Forelimb muscle (tissue), 1 donor: ENCODE measurements around the gene OPCML. TPM values are rescaled to one million over a fixed set of nuclear protein-coding genes. Genes with fewer than 3 reads are reported as not detected.

Experiments used
- DNase-seq: peaks from one replicate; pipeline ENCODE4 v3.0.0-alpha.2; 2013; ENCODE audit warnings: low read depth
- polyA plus RNA-seq: library from polyadenylated mRNA; unstranded; fragments of 120-200 nt; gene quantifications from one replicate; pipeline ENCODE4 v1.2.1, GENCODE V29; 2013; ENCODE audit not compliant: insufficient read length

The OPCML gene
- polyA plus RNA-seq, 1 donor, result 1.4 TPM

DNA sequence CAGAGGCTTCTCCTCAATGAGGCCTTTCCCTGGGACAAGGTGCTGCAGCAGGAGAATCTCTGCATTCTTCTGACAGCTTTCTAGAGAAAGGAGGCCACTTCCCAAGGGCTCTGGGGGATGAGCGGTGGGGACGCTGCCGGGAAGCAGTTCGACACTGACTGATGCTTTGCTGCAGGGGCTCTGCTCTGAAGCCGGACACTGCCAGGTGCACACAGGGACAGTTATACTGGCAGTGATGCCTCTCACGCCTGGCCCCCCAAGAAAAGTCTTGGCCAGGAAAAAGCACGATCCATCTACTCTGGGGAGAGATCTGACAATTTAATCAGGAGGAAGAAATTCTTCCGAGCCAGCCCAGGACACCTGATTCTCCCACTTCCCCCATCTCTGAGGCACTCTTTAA, 456.9 kb downstream of the OPCML start:
- no peak for DNase-seq

DNA sequence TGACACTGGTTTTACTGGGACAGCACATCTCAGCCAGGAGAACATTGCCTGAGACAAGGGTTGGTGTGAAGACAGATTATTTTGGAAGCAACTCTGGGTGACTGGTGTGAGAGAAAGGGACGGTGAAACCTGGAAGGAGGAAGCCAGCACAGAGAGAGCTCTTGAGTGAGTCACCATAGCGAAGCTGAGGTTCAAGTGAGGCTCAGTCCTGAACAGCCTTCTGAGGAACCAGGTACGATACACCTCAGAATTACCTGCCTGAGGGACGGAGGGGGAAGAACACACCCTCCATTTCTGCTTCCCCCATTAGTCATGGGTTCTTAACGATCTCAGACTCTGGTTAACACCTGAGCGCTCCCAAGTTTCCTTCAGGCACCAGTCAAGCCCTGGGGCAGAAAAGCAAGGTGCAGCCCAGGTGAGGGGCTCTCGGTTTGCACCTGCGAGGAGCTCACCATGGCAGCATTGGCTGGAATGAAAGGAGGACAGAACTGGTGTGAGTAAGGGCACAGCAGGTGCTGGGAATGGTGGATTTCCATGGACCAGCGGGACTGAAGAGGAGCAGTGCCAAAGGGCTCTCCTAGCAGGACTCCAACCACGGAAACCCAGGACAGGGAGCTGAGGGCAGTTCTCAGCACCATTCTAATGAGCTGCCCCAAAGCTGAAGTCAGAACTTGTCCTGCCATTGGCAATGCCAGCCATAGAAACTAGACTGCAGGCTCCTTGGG, 459.3 kb downstream of the OPCML start:
- DNase-seq, result no peak

DNA sequence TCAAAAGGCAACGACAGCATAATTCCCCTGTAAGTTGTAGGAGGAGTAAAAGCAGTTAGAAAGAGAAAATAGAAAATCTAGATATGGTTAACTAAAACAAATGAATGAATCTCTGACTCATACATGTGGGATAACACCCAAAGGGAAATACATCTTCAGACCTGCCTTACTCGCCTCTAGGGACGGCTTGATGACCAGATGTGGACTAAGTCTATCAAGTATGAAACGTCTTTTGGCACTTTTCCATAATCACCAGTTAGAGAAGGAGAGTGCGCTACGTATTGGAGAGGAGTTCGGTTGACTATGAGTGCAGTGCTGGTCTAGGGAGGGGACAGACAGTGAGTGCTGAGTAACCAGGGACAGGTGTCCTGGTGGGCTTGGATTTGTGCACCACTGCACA, 459.9 kb downstream of the OPCML start:
- DNase-seq, result no peak

DNA sequence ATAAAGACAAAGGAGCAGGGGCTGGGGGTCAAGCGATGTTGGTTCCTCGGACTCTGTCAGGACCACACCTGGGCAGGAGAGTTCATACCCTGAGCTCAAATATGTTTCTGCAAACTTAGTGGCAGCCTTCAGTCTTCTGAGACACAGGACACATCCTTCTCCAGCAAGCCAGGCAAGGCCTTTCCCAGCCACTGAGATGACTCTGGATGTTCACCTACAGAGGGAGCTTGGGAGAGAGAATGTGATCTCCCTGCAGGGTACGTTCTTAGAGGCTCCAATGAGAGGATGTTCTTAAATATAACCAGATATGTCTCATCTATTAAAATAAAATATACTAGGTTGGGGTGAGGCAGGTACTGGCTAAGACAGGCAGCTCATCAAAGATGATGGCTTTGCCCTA, 461.5 kb downstream of the OPCML start:
- DNase-seq, result no peak

DNA sequence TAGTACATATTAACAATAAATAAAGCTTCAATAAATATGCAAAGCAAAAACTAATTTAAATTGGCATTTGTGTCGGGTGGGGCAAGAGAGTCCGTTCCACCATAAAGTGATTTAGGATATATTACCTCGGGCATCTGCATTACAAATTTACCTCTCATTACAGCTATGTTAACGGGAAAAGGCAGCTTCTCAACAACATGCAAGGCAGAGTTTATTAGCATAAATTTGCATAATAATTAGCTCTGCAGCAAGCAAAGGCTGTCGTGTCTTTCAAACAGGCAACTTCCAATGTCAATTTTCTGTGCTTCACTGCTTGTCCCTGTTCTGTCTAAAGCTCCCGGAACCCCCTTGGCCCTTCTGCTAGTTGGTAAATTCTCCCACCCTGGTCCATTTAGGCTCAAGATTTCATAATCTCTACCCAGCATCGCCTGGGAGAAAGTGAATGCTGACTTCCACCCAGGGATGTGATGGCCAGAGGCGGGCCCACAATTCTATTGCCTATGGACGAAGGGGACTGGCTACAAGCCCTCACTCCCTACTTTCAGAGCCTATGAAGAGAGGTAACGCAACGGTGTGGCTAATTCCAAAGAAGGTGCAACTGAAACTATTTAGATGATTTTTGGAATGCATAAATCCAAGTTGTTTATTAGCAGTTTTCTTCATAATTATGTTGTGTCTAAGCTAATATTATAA, 462.1 kb downstream of the OPCML start:
- no peak for DNase-seq

DNA sequence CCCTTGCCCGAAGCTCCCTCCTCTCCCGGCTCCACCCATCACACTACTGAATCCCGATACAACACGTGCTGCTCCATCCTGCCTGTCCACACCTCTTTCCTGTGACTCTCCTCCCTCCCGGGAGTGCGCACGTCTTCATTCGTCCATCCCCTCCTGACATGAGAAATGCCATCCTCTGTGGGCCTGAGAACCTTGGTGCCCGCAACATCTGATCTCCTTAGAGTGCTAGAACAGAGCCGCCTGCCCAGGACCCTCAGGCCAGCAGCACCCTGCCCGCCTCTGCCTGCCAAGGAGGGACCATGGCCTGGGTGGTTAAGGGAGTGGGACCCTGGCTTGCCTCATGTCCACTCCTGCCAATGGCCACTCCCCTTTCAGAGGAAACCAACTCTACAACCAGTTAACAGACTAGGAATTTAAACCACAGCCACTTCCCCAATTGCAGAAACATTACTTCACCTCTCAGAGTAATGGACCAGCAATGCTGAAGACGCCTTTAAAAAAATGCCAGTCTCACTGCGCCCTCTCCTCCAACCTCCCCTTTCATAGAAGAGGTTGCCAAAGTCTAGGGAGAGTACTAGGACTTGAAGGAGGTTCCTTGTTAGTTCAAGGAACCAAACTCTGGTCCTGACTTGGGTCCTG, 466.3 kb downstream of the OPCML start:
- DNase-seq, result no peak

DNA sequence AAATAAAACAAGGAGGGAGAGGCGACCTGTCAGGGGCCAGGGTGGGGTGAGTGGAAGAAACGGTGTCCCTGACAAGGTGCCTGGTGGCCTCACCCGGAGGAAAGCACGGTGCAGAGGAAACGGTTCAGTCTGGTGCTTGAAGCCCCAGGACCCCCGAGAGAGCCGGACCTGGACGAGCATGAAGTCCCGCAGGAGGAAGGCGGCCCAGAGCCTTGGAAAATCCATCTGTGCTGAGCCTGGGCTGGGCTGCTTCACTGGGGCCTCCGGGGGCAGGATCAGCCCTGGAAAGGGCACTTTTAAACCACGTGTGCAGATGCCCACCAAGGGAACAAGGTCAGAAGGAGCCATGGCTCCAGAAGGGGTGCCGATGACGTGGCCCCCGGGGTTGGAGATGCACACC, 467.3 kb downstream of the OPCML start:
- no peak for DNase-seq

DNA sequence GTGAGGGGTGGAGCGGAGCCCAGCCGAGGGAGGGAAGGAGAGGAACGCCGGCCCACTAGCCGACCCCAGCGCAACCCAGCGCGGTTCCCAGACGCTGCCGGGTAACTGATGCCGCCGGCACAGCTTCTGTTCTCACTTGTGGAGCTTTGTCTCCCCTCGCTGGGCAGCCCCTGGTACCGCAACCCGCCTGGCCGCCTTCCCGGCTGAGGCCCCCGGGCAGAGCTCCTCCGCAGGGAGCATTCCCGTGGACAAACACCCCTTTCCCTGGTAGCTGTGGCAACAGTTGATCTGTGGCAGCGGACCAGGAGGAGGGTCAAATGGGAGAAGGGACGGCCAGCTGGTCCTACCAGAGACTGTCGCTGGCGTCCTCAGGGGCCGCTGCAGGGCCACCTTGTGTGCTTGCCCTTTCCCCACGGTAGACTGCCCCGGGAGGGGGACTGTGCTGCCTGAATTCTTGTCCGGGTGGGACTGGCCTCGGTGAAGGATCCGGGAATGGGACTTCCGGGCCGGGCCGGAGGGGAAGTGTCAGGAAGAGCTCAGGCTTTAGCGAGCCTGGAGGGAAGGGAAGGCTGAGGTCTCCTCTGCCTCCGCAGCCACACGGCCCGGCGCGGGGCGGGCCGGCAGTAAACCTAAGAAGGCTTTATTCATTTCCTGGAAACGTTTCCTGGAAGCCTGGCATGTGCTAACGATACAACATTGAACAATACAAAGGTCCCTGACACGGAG, 468.0 kb downstream of the OPCML start:
- peak; percentile 24 for DNase-seq

DNA sequence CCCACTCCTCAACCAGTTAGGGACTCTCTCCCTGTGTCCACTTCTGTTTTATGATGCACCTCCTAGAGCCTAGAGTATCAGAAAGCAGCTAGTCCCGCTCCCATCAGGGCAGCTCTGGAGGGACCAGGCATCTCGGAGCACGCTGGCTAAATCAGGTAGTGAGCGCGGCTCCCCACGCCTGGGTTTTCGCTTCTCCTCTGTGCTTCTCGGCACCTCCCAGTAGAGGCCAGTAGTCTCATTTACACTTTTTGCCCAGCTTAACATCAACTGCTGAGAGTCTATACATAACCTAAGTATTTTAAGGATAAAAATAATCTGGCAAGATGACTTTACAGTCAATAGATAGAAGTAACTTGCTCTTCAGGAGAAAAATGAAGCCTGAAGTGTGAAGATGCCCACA, 473.8 kb downstream of the OPCML start:
- DNase-seq, result no peak

DNA sequence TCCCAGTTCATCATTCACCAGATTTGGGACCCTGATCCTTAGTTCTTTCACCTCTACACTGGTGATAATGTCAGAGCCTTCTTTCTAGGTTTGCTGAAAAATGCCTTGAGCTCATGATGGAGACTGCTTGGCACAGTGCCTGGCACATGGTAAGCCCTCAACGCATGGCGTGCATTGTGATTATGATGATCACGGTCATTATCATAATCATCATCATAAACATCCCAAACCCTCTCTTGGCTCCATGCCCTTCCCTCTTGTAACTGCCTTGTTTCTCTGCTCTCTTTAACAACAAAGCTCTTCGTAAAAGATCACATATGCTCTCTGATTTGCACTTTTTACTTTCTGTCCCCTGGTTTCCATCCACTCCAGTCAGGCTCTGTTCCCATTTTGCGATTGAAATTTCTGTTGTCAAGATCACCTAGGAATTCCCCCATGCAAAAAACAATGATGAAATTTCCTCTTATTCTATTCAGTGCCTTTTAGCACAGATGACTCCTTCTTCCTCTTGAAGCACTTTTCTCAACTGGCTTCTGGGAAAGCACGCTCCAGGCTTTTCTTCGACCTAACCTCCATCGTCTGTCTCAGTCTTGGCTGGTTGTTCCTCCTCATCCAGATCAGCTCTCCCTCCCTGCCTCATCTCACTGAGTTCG, 479.1 kb downstream of the OPCML start:
- DNase-seq, result no peak

DNA sequence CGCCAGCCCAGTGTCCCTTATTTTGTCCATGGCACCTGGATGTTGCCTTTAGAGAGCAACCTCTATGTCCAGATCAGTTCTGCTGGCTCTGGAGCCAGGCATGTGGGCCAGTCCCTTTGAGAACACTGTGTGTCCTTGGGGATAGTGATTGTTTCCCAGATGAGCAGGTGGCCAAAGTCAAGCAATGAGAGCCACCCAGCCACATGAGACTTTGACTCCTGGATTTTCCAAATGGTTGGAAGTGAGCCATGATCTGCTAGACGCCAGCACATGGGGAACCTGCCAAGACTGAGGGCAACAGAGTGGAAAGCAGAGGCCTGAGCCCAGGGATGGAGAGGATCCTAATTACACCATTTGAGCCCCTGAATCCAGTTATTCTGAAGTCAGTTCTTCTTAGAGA, 479.8 kb downstream of the OPCML start:
- DNase-seq, result no peak

DNA sequence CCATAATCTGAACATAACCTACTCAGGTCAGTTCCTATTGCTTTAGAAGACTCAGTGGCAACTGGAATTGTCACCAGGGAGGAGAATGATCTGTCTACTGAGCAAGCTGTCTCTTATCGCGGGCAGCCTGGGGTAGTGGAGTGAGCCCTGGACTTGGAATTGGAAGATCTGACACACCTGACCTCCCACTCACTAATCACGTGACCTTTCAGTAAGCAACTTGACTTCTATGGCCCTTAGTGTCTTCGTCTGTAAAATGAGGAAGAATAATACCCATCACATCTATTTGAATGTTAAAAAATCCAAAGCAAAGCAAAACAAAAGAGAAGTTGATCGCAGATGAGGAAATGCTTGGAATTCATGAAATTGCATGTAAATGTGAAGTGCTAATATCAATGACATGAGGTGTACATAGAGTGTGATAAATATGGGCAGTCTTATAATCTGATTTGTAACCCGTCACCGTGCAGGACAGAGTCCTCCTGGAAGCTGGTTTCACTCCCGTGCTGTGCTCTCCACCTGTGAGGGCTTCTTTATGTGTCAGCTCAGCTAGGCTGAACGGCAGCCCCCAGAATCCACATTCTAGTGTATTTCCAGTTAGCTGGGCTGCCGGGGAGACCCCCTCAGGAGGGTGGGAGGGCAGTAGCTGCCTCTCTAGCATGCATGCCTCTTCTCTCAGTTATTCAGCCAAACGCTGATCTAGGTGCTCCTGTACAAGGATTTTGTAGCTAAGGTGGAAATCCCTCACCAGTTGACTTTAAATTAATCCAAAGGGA, 482.9 kb downstream of the OPCML start:
- DNase-seq, result no peak

DNA sequence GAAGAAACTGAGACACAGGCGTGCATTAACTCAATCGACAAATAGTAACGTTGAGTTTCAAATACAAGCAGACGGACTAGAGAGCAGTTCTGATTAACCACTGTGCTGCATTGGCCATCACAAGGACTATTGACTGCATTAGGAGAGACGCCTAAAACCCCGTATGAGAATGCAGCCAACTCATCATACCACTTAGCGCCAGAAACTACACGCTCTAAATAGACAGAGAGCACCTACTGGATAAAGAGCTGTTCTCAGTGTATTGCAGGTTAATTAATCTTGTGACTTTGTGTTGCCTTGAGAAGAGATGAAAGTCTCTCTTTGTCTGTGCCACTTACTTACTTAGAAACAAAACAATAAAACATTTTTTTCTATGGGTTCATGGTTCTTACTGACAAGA, 484.0 kb downstream of the OPCML start:
- DNase-seq, result no peak

DNA sequence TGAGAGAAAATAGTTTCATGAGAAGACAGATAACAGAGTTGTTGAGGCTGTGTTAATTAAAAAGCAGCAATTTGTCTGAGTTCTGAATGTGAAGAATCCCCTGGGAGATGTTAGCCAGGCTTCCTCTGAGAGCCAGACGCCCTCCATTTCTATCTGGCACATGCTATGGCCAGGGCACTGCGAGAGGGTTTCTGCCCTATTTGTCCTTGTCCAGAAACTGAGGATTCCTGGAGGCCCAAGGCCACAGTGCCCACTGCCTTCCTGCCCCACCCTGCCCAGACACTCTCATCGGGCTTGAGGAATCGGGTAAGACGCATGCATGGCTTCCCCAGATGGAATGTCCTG, 484.6 kb downstream of the OPCML start:
- no peak for DNase-seq

DNA sequence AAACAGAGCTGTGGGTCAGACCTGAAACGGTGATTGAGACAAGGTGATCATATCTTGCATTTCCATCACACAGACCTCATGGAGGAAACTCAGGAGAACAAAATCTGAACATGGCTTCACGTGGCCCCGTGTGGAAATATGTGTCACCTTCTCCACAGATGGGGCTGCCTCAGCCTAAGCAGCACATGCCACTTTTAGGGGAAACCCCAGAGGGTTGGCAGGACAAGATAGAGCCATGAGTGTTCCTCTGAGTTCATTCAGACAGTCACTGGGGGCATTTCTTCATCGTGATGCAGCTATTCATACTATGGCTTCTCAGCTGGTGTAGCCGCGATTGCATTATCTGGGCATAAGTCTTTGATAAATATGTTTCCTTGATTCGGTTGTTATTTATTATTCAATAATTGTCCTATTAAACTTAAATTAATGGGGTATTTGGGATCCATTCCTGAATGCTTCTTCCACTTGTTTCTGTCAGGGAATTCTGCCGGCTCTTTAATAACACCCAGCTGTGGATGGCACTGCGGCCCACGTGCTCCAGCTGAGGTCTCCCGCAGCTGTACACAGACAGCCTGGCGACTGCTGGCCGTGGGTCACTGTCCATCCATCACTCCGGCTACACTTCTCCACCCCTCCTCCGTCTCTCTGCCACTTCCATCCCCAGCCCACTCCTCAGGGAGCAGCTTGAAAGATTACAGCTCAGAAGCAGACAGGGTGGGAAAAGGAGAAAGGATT, 485.1 kb downstream of the OPCML start:
- DNase-seq, result no peak

DNA sequence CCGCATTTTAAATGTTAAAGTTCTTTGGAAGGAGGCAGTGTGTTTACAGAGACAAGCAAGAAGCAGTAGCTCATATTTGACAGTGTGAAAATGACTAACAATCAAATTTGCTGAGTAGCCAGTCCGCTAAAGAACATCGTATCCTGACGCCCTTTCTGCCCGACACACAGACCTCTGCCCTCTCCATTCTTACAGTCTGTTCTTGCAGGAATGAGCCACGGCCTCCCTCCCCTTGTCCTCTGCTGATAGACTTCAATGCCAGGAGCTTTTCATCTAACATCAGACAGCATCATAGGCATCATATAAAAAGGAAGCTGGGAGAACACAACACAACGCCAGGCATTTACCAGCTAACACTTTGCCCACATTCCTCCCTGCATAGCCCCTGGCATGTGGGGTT, 486.0 kb downstream of the OPCML start:
- DNase-seq, result no peak

DNA sequence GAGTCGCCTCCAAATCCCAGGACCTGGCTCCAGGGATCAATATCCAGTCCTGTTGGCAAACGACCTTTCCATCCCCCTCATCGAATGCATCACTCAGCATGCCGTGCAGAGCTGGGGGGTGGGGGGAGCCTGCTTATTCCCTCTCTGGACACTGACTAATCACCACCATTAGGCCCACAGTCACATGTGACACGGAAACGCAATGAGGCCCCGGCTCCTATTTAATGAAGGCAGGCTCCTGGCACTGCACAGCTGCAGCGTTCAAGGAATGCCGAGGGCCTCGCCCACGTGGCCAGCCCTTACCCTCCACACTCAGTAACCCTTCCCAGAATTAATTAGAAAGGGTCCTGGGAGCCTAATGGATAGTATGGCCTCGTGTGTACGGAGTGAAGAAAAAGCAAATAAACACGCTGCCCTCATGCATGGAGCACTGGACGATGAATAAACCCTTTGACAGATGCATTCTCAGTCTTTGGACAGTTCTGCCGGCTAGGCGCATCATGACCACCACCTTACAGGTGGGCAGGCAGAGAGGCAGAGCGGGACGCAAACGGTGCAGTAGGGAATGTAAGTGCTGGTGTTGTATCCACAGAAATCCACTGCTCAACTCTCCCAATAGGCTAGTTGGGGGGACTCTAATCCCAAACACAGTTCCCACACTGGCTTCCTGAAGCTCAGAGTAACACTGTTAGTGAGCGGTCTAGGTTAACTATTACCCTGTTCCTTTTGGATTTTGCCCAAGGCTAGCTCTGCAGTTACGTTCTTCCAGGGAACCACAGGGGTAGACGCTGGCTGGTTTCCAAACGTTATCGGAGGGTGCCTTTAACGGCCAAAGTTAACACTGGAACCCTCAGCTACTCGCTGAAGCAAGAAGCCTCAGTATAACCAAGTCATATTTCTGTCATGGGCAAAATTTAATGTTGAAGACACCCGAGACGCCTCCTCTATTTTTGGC, 490.1 kb downstream of the OPCML start:
- no peak for DNase-seq

DNA sequence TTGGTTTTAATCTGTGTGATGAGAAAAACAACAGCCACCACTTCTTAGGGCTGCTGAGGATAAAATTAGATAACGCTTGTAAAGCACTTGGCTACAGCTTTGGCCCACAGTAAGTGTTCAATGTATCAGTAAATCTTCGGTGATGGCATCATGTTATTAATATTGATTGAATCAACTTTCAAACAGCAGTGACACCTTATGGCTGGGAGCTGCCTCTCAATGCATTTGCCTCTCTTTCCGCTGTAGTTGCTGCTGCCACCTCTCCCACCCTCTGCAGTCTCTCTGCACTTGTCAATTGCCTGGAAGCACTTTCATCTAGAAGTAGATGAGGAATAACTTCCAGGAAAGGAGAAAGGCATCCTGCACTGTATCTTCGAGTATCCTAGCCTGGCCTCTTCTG, 491.1 kb downstream of the OPCML start:
- no peak for DNase-seq

DNA sequence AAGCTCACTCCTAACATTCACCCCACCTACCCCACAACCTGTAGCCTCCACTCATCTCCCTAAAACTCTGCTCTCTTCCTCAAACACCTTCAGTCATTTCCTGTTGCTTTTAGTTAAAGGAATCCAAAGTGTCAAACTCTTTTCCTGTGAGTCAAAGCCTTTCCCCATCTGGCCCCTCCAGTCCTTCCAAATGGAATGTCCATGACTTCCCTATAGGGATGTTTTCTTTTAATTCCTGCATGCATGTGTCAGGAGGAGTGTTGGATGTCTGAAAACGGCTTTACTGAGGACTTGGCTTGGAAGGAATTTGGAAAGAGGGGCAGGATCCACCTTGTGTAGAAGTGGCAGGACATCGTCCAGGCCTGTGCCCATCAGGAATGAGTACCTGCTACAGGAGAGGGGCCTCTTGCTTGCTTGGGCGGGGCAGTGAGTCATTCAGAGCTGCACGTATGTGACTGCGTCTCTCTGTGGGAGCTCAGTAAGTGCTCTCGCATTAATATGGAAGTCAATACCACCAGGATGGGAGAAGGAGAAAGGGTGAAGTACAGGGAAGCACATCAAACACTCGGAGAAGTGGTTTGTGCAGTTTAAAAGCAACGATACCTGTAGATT, 491.9 kb downstream of the OPCML start:
- DNase-seq, result no peak
